Measurements from ENCODE around the gene HJURP. TPM values are rescaled to one million over a fixed set of nuclear protein-coding genes. Genes with fewer than 3 reads are reported as not detected.

HJURP gene
- total and polyA plus RNA-seq, 9 of the 15 experiments (the other 6 are each of a cell fraction or from before 2014, with no cell fraction given) = 13.8 to 102 (median 28.3) TPM

- H4K20me1 ChIP-seq (replicated peaks; ENCODE audit: control insufficient read depth, insufficient read depth, low read length) = no peaks in the 10 kb centered on the region
- H3K9ac ChIP-seq (ENCODE audit: insufficient read depth in 1 of 2, low read depth in 2 of 2, low read length in 2 of 2) = no peak overlapping the region
- FAIRE-seq (no peak), ATAC-seq (no peak), DNase-seq (ENCODE audit: extremely low read depth in 1 of 4, low spot score in 3 of 4) (no peak)
- H3K9me1 ChIP-seq (ENCODE audit: control insufficient read depth, insufficient read depth, low read length) = no peaks in the 10 kb centered on the region
- ChIA-PET POLR2A (interaction anchor here (0.6 kb wide), 1 partner anchor 41 kb away, joined by 3 read pairs; no protein-coding TSS in a partner anchor), CTCF (ENCODE audit: low intra/inter-chr PET ratio) (no interaction called here)
- no peaks in the 10 kb centered on the region for H3K27me3 ChIP-seq (ENCODE audit: control insufficient read depth in 2 of 2, insufficient read depth in 2 of 2, low read length in 2 of 2)
- no peak overlapping the region for H2AFZ ChIP-seq (ENCODE audit: low read depth, low read length)
- WGBS (ENCODE audit: insufficient coverage, low coverage, missing lambda C conversion rate) = 12% methylated on average over 4 of the region's 4 CpGs
- H3K36me3 ChIP-seq (ENCODE audit: control insufficient read depth, insufficient read depth, low read length) = peaks cover 8% of the 10 kb centered on the region
- TF ChIP-seq GTF2A2 (tag; IDR thresholded peaks at IDR 0.05) (no peak), E2F3 (CRISPR knock-in tag; IDR thresholded peaks at IDR 0.05) (no peak), RAD51 (IDR thresholded peaks at IDR 0.05; ENCODE audit: borderline replicate concordance, low read depth) (no peak), ZNF23 (CRISPR knock-in tag; IDR thresholded peaks at IDR 0.05) (no peak), ZNF316 (IDR thresholded peaks at IDR 0.05) (peak; percentile 57), ARID2 (IDR thresholded peaks at IDR 0.05) (no peak)
- peaks cover 0 to 5% of the 10 kb centered on the region in 2 experiments; a peak in 3 of 5 replicates for H3K4me1 ChIP-seq (replicated peaks in 1 of 2; ENCODE audit: control insufficient read depth in 2 of 2, insufficient read depth in 2 of 2, low read length in 2 of 2)
- no peak overlapping the region for H3K27ac ChIP-seq (ENCODE audit: extremely low read depth, low read depth, low read length)
- in situ Hi-C loops (cut with MboI) (loop anchor here (25.0 kb wide), 1 partner anchor 666 kb away; no protein-coding TSS in a partner anchor), intact Hi-C loops (cut with micrococcal nuclease) (no loop called here)
- H3K9me3 ChIP-seq (replicated peaks; ENCODE audit: control insufficient read depth, insufficient read depth, low read depth, low read length) = peaks cover 3% of the 10 kb centered on the region; the same call in 1 of the 2 replicates
- H3K4me3 ChIP-seq = no peak overlapping the region
- no TSS peak for BruUV-seq (replicated peaks)
- peaks cover 10% of the 10 kb centered on the region for H3K79me2 ChIP-seq (ENCODE audit: control insufficient read depth, insufficient read depth, low read length)
- H3K4me2 ChIP-seq (ENCODE audit: insufficient read depth, low read length) = no peak overlapping the region
These were observed 17.1 kb upstream of the HJURP start for GRCh38 chr2:233871432-233871831.

DNA sequence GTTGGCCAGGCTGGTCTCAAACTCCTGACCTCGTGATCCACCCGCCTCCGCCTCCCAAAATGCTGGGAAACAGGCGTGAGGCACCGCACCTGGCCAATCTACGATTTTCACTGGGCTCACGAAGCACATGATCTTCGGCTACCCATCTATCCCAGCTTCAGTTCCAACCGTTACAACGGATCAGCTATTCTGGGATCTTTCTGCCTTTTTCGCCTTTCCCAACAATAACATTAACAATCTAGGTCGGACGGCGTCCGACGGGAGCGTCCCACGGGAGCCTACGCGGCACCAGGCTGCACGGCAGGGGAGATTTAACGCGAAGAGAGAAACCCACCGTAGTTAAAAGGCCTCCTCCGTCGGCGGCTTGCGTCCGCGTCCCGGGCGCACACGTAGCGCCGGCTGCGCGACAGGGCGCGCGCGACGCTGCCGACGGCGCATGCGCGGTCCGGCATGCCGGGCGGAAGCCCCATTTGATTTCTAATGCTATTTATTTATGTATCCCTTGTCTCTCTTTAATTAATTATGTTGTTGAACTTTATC is 13.7 kb upstream of the HJURP start, which contains the start of gene MSL3B:
Gene MSL3B, minus strand, starts transcription at position 394 of the 540 bp plus-strand sequence.
- no peaks in the 10 kb centered on the region for H4K20me1 ChIP-seq (replicated peaks; ENCODE audit: control insufficient read depth, insufficient read depth, low read length)
- FAIRE-seq = peak; percentile 67
- H3K9me3 ChIP-seq (replicated peaks; ENCODE audit: control insufficient read depth, insufficient read depth, low read depth, low read length) = peaks cover 3% of the 10 kb centered on the region; the same call in 1 of the 2 replicates
- H3K27me3 ChIP-seq (ENCODE audit: control insufficient read depth in 2 of 2, insufficient read depth in 2 of 2, low read length in 2 of 2) = no peaks in the 10 kb centered on the region
- ChIA-PET CTCF (ENCODE audit: low intra/inter-chr PET ratio) (no interaction called here), POLR2A (interaction anchor here (0.6 to 2.0 kb wide), 2 partner anchors 10 to 1266 kb away, joined by 4 to 7 read pairs; no protein-coding TSS in a partner anchor)
- H3K4me2 ChIP-seq (ENCODE audit: insufficient read depth, low read length) = peak within 1 kb of the TSS; percentile 84
- 1% methylated on average over 49 of the region's 50 CpGs for WGBS (ENCODE audit: insufficient coverage, low coverage, missing lambda C conversion rate)
- peak within 1 kb of the TSS; percentile 65 for H3K4me3 ChIP-seq
- H3K4me1 ChIP-seq (replicated peaks in 1 of 2; ENCODE audit: control insufficient read depth in 2 of 2, insufficient read depth in 2 of 2, low read length in 2 of 2) = peaks cover 0 to 6% of the 10 kb centered on the region in 2 experiments; a peak in 3 of 5 replicates
- no TSS peak for BruUV-seq (replicated peaks)
- in situ Hi-C loops (cut with MboI) (loop anchor here (25.0 kb wide), 1 partner anchor 669 kb away; no protein-coding TSS in a partner anchor), intact Hi-C loops (cut with micrococcal nuclease) (no loop called here)
- peak within 1 kb of the TSS; percentile 94 for H2AFZ ChIP-seq (ENCODE audit: low read depth, low read length)
- peaks cover 19% of the 10 kb centered on the region for H3K79me2 ChIP-seq (ENCODE audit: control insufficient read depth, insufficient read depth, low read length)
- H3K9me1 ChIP-seq (ENCODE audit: control insufficient read depth, insufficient read depth, low read length) = no peaks in the 10 kb centered on the region
- peaks cover 18% of the 10 kb centered on the region for H3K36me3 ChIP-seq (ENCODE audit: control insufficient read depth, insufficient read depth, low read length)
- peak within 1 kb of the TSS; percentile 96 for H3K27ac ChIP-seq (ENCODE audit: extremely low read depth, low read depth, low read length)
- ATAC-seq = peak; percentile 86
- H3K9ac ChIP-seq (ENCODE audit: insufficient read depth in 1 of 2, low read depth in 2 of 2, low read length in 2 of 2) = peak within 1 kb of the TSS; percentile 94 to 98
- DNase-seq (ENCODE audit: extremely low read depth in 1 of 4, low spot score in 3 of 4) = peak; percentile 76 to 80 (median 76)
- TF ChIP-seq GABPB1 (CRISPR knock-in tag; IDR thresholded peaks at IDR 0.05) (0 out of 2 replicates have a peak, but pooled peaks have one; percentile 22), CREB3L1 (IDR thresholded peaks at IDR 0.05; ENCODE audit: borderline replicate concordance, low read depth) (peak; percentile 72; the same call in 1 of the 2 replicates), ZNF232 (CRISPR knock-in tag; IDR thresholded peaks at IDR 0.05) (no peak), ATF7 (IDR thresholded peaks at IDR 0.05) (0 out of 2 replicates have a peak, but pooled peaks have one; percentile 30), DMBX1 (CRISPR knock-in tag; IDR thresholded peaks at IDR 0.05; ENCODE audit: borderline replicate concordance) (0 out of 2 replicates have a peak, but pooled peaks have one; percentile 31), SAP30 (IDR thresholded peaks at IDR 0.05; ENCODE audit: borderline replicate concordance, insufficient read depth, low read depth, low read length, poor library complexity, severe bottlenecking) (no peak), NEUROD1 (IDR thresholded peaks at IDR 0.05; ENCODE audit: borderline replicate concordance, low read depth, low read length, partially characterized antibody) (no peak), ZNF717 (CRISPR knock-in tag; IDR thresholded peaks at IDR 0.05) (no peak), ATF1 (CRISPR knock-in tag; IDR thresholded peaks at IDR 0.05) (no peak; the same call in 1 of the 2 replicates), ATF1 (tag; IDR thresholded peaks at IDR 0.05) (peak; percentile 88)

Measured in K562 (cell line).